Activated CD4-positive, alpha-beta T cell treated with anti-CD3 and anti-CD28 coated beads, Interleukin-2, amount 50 U/mL, for 48 hours (primary cell): ENCODE measurements around the gene DNAJC13.
"Not testable (repeated sequence)": the region's sequence is repeated elsewhere in the genome, so short reads cannot be mapped to it uniquely, and the experiment has no call there.

Experiments
- DNase-seq, 2 experiments: peaks; one replicate each; pipeline ENCODE4 v3.0.0-alpha.2; 2020

Gene DNAJC13

GRCh38 chr3:132416807-132417694 is at the start of gene DNAJC13:
Gene DNAJC13, plus strand, starts transcription at chr3:132417502. Its CDS starts 17,049 bp downstream, at chr3:132434551.
- DNase-seq, result peak; percentile 88 to 91

GRCh38 chr3:132368515-132368914 is 48.8 kb upstream of the DNAJC13 start:
- no peak for DNase-seq

GRCh38 chr3:132368962-132369361 is 48.3 kb upstream of the DNAJC13 start:
- DNase-seq, result no peak

- not testable (repeated sequence) for DNase-seq
Observed at GRCh38 chr3:132376945-132377354, 40.4 kb upstream of the DNAJC13 start.

- no peak for DNase-seq
Observed at GRCh38 chr3:132378048-132378762, 39.1 kb upstream of the DNAJC13 start.

- DNase-seq, result no peak
Observed at GRCh38 chr3:132378846-132379245, 38.5 kb upstream of the DNAJC13 start.

- DNase-seq, result no peak
Observed at GRCh38 chr3:132380920-132381319, 36.4 kb upstream of the DNAJC13 start.

GRCh38 chr3:132381348-132381944 is 35.9 kb upstream of the DNAJC13 start:
- DNase-seq, result no peak

- no peak for DNase-seq
Observed at GRCh38 chr3:132382267-132382666, 35.0 kb upstream of the DNAJC13 start.

GRCh38 chr3:132382688-132383194 is 34.6 kb upstream of the DNAJC13 start:
- no peak for DNase-seq

GRCh38 chr3:132386259-132386658 is 31.0 kb upstream of the DNAJC13 start:
- no peak for DNase-seq

- DNase-seq, result not testable (repeated sequence)
Observed at GRCh38 chr3:132392675-132393074, 24.6 kb upstream of the DNAJC13 start.

GRCh38 chr3:132394320-132394719 is 23.0 kb upstream of the DNAJC13 start:
- DNase-seq, result no peak

- no peak for DNase-seq
Observed at GRCh38 chr3:132395126-132395525, 22.2 kb upstream of the DNAJC13 start.

GRCh38 chr3:132396255-132396654 is 21.0 kb upstream of the DNAJC13 start:
- no peak for DNase-seq

GRCh38 chr3:132396776-132397175 is 20.5 kb upstream of the DNAJC13 start:
- not testable (repeated sequence) for DNase-seq

GRCh38 chr3:132399054-132399929 is 18.0 kb upstream of the DNAJC13 start:
- peak; percentile 15 to 21 for DNase-seq

GRCh38 chr3:132401255-132401654 is 16.0 kb upstream of the DNAJC13 start:
- no peak for DNase-seq

GRCh38 chr3:132404276-132404675 is 13.0 kb upstream of the DNAJC13 start:
- DNase-seq, result no peak

GRCh38 chr3:132405188-132405587 is 12.1 kb upstream of the DNAJC13 start:
- DNase-seq, result no peak

GRCh38 chr3:132405609-132406299 is 11.5 kb upstream of the DNAJC13 start:
- no peak for DNase-seq

- no peak for DNase-seq
Observed at GRCh38 chr3:132406587-132406986, 10.7 kb upstream of the DNAJC13 start.
